ENCODE results near the gene HSD17B14.

The HSD17B14 gene

GRCh38 chr19:48813123-48813913, 23.0 kb downstream of the HSD17B14 start:
- no peak overlapping the region for H3K27ac Mint-ChIP-seq
- peaks cover 44% of the 10 kb centered on the region for H3K4me1 Mint-ChIP-seq
- H3K36me3 Mint-ChIP-seq (ENCODE audit: low read depth) = no peaks in the 10 kb centered on the region
- no peak overlapping the region for H3K4me3 Mint-ChIP-seq
- DNase-seq = no peak
- no peak for TF ChIP-seq CTCF (IDR thresholded peaks at IDR 0.05)
- H3K27me3 Mint-ChIP-seq (ENCODE audit: low read depth, poor library complexity) = peaks cover 8% of the 10 kb centered on the region
- no peaks in the 10 kb centered on the region for H3K9me3 Mint-ChIP-seq

GRCh38 chr19:48812094-48812929, 24.0 kb downstream of the HSD17B14 start:
- no peaks in the 10 kb centered on the region for H3K36me3 Mint-ChIP-seq (ENCODE audit: low read depth)
- peaks cover 8% of the 10 kb centered on the region for H3K27me3 Mint-ChIP-seq (ENCODE audit: low read depth, poor library complexity)
- H3K4me3 Mint-ChIP-seq = peak overlapping the region; percentile 83
- peak; percentile 80 for DNase-seq
- no peaks in the 10 kb centered on the region for H3K9me3 Mint-ChIP-seq
- peaks cover 54% of the 10 kb centered on the region for H3K4me1 Mint-ChIP-seq
- no peak for TF ChIP-seq CTCF (IDR thresholded peaks at IDR 0.05)
- H3K27ac Mint-ChIP-seq = peak overlapping the region; percentile 95

DNA sequence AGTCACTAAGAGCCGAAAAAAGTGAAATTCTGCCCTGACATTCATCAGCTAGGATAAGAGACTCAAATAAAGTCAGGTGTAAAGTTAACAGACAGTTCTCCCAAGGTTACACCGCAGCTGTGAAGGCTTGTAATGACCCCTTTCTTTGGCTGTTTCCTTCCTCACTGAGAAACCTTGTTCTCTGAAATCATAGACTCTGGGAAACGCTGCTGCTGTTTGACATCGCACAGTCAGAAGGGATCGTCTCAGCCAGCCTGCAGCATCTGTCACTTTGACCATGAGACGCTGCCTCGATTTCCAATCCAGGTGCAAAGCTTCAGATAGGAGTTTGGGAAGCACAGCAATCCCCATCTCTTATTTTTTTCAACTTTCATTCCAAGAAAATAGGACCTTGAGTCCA, 26.1 kb downstream of the HSD17B14 start:
- DNase-seq = no peak
- H3K9me3 Mint-ChIP-seq = no peaks in the 10 kb centered on the region
- peak overlapping the region; percentile 50 for H3K27ac Mint-ChIP-seq
- H3K27me3 Mint-ChIP-seq (ENCODE audit: low read depth, poor library complexity) = peaks cover 8% of the 10 kb centered on the region
- peak overlapping the region; percentile 81 for H3K4me3 Mint-ChIP-seq
- TF ChIP-seq CTCF (IDR thresholded peaks at IDR 0.05) = no peak
- peaks cover 62% of the 10 kb centered on the region for H3K4me1 Mint-ChIP-seq
- H3K36me3 Mint-ChIP-seq (ENCODE audit: low read depth) = no peaks in the 10 kb centered on the region

DNA sequence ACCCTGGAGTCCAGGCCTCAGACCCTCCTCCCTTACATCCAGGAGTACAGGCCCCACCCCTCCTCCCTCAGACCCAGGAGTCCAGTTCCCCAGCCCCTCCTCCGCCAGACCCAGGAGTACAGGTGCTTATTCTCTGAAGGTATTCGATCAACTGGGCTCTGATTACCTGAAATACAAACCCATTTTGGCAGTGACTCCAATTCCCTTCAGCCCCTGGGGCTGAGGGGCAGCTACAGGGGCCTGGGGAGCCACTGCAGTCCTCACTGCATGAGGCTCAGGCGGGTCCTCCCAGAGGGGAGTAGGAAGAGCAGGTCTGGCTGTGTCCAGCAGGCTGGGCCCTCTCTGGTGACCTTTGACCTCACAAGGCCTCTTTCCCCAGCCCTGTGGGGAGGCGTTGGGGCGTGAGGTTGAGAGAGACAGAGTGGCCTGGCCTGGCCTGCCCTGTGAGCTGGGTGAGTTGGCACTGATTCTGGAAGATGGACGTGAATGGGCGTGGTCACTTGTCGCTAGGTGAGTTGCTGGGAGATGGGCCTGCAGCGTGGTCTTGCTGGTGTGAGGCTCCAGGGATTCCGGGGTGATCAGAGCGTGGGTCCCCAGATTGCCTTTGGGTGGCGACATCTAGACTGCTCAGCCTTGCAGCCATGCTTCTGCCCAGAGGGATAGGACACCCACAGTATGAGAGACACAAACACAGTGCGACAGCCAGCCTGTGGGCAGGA, 28.5 kb downstream of the HSD17B14 start:
- Mint-ChIP-seq H3K36me3 (ENCODE audit: low read depth) (peaks cover 4% of the 10 kb centered on the region), H3K4me1 (peaks cover 65% of the 10 kb centered on the region), H3K9me3 (no peaks in the 10 kb centered on the region), H3K4me3 (peak overlapping the region; percentile 44), H3K27ac (peak overlapping the region; percentile 46), H3K27me3 (ENCODE audit: low read depth, poor library complexity) (peaks cover 4% of the 10 kb centered on the region)
- TF ChIP-seq CTCF (IDR thresholded peaks at IDR 0.05) = no peak
- peak; percentile 33 for DNase-seq

DNA sequence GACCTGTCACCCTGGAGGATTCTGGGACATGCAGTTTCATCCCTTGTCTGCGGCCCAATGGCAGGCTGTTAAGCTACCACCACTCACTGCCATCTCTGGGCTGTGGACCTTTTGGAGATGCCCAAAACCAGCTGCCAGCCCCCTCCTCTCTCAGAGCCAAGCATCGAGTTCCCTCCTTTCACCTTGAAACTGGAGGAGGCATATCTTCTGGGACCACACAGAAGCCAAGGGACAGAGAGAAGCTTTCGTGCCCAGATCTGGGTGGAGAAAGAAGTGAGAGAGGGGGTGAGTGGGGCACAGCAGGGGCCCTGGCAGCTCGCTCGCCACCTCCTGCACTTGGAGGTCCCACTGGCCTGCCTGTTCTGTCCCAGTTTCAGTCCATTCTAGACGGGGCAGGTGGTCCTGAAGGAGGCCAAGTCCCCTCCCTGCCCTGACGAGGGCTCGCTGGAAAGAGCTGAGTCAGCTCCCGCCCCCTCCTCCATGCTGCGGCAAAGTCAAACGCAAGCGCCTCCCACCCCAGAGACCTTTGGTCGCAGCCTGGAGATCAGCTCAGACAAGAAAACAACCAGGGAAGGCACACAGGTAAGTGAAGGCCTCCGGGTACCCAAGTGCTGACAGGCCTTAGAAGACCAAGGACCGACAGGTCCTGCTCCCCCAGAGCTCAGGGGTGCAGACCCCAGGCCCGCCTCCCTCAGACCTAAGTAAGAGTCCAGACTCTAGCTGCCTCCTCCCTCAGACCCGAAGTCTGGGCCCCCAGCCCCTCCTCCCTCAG, 29.3 kb downstream of the HSD17B14 start:
- TF ChIP-seq CTCF (IDR thresholded peaks at IDR 0.05) = no peak
- Mint-ChIP-seq H3K27me3 (ENCODE audit: low read depth, poor library complexity) (peaks cover 4% of the 10 kb centered on the region), H3K9me3 (no peaks in the 10 kb centered on the region), H3K27ac (peak overlapping the region; percentile 89), H3K4me1 (peaks cover 58% of the 10 kb centered on the region), H3K36me3 (ENCODE audit: low read depth) (peaks cover 4% of the 10 kb centered on the region), H3K4me3 (peak overlapping the region; percentile 57)
- peak; percentile 59 for DNase-seq

Measured in nephron progenitor cell (in vitro differentiated cells).